NCI-H345 treated with DMSO at 0.1 percent for 48 hours (cell line): ENCODE measurements around the gene IL17C.

Source experiments
- DNase-seq: peaks from one replicate; lab custom pipeline; 2025; ENCODE audit not compliant: unreplicated experiment; lab: John Stamatoyannopoulos, UW

IL17C gene

DNA sequence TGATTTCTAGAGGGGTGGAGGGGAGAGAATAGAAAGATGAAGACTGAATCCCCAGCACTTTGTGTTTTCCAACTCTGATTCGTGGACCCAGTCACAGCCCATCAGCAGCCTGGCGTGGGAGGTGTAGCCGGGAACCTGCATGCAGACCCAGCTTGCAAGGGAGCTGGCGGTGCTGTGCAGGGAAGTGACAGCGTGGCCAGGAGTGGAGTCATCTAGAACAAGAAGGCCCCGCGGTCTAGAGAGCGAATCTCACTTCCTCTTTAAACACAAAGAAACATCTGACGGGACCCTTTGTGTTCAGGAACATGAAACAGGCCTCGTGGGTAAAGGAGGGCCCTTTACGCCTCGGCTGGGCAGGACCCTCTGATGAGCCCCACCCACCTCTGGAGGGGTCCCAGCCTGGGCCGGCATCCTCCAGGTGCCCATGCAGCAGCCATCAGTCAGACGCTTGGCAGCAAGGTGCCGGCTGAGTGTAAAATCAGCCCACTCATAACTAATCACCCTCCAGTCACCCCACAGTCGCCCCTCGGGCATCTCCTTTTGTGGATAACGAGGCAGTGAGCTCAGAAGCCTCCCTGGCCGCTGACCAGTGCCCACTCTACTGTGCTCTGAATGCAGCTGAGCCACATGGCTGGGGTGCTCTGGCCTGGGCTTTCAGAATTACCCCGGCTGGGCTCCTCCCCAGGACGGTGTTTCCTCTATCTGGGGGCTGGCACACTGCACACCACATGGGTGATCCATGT, 43.5 kb downstream of the IL17C start:
- DNase-seq = no peak

DNA sequence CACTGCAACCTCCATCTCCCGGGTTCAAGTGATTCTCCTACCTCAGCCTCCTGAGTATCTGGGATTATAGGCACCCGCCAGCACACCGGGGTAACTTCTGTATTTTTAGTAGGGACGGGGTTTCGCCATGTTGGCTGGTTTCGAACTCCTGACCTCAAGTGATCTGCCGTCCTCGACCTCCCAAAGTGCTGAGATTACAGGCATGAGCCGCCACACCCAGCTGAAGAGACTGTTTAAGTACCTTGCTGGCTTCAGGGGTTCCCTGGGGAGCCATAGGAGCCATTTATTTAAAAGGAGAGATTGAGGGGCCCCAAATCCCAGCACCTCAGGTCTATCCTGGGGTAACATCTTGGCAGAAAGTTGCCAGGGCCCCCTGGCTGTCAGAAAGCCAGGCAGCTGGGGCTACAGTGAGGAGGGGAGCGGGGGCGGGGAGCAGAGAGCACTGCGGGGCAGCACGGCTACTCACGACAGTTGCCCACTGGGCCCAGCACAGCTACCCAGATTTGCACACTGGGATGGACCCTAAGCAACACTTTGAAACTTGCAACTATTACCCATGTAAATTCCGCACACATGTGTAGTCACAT, 46.3 kb downstream of the IL17C start:
- DNase-seq = no peak

DNA sequence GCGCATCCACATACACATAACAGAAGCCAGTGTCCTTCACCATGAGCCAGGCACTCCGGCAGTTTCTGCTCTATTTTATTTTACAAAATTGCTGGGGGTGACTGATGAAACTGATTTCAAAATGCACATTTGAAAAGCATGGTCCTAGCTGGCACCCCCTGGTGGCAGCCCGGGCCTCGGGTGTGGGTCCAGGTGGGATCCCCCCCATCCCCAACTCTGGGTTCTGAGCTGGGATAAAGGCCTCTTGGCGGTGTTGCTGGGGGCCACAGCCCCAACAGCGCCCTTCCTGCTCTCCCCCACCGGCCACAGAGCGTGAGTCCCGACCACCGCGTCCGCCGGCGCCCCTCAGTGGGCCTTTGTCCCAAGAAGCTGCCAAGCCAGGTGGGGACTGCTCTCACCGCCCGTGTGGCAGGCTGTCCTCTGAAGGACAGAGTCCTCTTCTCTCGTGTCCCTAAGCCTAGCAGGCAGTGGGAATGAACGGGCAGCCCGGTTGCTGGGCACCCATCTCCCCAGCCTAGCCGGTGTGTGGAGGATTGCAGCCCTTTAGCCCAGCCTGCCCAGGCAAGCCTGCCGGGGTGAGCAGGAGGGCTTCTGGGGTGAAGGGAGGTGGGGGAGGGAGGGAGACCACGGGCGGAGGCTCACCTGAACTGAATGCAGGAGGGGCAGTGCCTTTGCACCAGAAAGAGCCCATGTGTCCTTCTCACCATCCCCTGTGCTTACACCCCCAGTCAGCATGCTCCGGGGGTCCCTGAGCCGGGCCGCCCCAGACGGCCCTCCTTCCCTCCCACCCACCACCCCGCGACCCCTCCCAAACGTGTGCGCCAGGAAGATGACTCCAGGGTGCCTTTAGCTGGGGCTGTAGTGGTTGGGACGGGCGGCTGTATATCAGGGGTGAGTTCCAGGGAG, 47.0 kb downstream of the IL17C start:
- no peak for DNase-seq

DNA sequence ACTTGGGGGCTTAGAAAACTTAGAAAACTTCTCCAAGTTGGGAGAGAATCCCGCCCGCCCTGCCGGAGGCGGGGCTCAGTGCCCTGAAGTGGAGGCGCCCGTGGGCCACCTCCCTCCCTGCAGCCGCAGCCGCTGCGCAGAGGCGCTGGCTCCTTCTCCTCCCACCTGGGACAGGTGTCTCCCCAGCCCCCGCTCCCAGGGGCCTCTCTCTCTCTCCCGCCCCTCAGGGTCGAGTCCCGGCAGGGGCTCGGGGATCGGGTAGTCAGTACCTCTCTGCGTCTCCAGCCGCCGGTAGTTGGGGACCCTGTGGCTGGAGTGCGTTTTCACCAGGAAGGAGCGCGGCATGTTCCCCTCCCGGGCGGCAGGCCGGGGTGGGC, 47.7 kb downstream of the IL17C start:
- DNase-seq = peak; percentile 27

DNA sequence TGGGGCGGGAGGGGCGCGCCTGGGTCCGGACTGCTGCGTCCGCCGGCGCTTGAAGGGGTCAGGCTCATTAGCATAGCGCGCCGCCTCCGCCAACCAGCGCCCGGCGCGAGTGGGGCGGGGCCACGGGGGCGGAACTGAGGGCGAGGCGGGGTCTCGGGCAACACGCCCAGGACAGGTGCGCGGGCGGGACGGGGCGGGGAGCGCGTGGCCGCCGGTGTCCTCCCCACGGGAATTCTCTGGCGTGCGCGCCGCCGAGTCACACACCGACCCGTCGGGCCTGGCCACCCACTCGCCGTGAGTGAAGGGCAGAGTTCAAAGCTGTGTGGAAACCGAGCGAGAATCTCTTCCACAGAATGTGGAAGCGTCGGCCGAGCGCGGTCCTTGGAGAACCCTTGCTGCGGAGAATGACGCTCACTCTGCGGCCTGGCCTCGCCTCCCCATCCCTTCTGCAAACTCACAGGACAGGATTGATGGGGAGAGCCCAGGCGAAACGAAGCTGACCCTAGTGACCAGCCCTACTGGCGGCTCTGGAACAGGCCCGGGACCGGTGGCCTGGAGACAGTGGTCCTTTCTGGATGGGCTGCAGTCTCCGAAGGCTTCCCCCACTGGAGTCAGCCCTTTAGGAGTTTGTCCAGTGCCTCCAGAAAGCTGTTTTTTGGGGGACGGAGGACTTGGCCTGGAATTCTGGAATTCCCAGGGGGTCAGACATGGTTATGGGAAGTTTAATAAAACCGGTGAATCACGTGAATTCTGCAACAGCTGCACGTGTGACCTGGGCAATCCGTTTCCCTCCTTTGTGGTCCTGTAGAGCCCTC, 48.3 kb downstream of the IL17C start, which contains the start of gene SNAI3:
Gene SNAI3, minus strand, starts transcription at position 69 of the 815 bp plus-strand sequence. CDS start 101 bp downstream, outside the sequence.
- DNase-seq = peak; percentile 36

DNA sequence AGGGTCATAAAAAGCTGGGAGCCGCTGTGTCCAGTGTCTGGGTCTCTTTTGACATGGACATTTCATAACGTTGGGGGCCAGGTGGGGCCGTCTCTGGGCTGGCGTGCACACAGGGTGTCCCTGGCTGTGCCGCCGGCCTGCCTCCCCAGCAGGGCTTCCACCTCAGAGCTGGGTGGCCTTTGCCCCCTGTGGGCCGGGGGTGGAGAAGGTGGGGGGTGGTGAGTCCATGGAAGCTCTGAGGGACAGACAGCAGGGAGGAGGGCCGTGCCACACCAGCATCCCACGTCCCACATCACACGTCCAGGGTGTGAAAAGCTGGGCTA, 48.8 kb downstream of the IL17C start:
- no peak for DNase-seq

DNA sequence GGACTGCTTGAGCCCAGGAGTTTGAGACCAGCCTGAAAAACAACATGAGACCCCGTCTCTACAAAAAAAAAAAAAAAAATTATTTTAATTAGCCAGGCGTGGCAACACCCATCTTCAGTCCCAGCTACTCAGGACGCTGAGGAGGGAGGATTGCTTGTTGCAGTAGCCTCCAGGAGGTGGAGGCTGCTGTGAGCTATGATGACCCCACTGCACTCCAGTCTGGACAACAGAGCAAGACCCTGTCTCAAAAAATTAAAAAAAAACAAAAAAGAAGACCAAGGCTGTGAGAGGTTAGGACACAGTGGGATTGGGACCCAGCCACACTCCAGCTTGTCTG, 49.3 kb downstream of the IL17C start:
- no peak for DNase-seq

DNA sequence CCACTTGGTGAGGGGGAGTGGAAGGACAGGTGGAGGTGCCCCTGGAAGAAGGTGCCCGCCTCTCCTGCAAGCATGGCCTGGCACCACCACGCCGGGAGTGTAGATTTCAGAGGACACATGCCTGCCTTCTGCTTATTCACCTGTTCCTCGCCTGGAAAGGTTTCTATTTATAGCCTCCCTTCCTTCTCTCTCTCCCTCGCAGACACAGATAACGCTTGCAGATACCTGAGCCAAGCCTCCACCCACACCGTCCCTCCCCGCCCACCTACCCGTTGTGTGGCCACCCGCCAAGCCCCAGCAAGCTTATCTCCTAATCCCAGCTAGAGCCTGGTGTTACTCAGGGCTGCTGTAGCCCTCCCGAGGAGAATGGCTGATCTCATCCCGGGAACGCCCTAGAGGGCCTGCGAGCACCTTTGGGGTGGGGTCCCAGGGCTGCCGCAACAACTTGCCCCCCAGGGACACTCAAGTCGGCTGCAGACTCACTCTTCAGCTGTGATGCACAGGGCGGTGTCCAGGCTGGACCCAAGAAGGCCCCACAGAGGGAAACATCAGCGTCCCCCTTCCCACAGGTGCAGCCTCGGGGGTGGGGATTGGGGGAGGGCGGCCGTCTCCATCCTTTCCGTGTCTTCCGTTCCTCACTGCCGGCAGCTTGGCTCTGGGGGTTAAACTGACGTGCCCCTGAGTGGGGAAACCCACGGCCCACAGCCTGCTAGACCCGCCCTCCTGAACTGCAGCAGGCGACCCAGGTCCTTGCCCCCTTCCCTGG, 49.8 kb downstream of the IL17C start:
- DNase-seq = peak; percentile 71
